ENCODE data around the gene KCNJ11.

The KCNJ11 gene

GRCh38 chr11:17408026-17408425 is 19.6 kb upstream of the KCNJ11 start:
- DNase-seq: no peak

GRCh38 chr11:17407575-17407974 is 19.1 kb upstream of the KCNJ11 start:
- DNase-seq: no peak

- no peak for DNase-seq
These were observed 18.3 kb upstream of the KCNJ11 start for GRCh38 chr11:17406818-17407149.

GRCh38 chr11:17406082-17406817 is 17.8 kb upstream of the KCNJ11 start:
- DNase-seq: no peak

GRCh38 chr11:17405232-17406005 is 17.0 kb upstream of the KCNJ11 start:
- peak; percentile 9 for DNase-seq

- no peak for DNase-seq
These were observed 15.7 kb upstream of the KCNJ11 start for GRCh38 chr11:17403980-17404759.

- no peak for DNase-seq
These were observed 14.0 kb upstream of the KCNJ11 start for GRCh38 chr11:17402486-17402885.

- no peak for DNase-seq
These were observed 13.4 kb upstream of the KCNJ11 start for GRCh38 chr11:17401841-17402240.

- DNase-seq: no peak
These were observed 12.9 kb upstream of the KCNJ11 start for GRCh38 chr11:17401316-17401715.

GRCh38 chr11:17400048-17400775 is 11.8 kb upstream of the KCNJ11 start:
- no peak for DNase-seq

GRCh38 chr11:17399236-17399635 is 10.8 kb upstream of the KCNJ11 start:
- DNase-seq: no peak

- DNase-seq: no peak
These were observed 9.0 kb upstream of the KCNJ11 start for GRCh38 chr11:17397311-17398002.

GRCh38 chr11:17396598-17397310 is 8.3 kb upstream of the KCNJ11 start:
- no peak for DNase-seq

GRCh38 chr11:17395978-17396377 is 7.5 kb upstream of the KCNJ11 start:
- DNase-seq: no peak

GRCh38 chr11:17395554-17395961 is 7.1 kb upstream of the KCNJ11 start:
- no peak for DNase-seq

GRCh38 chr11:17394743-17395390 is 6.4 kb upstream of the KCNJ11 start:
- DNase-seq: no peak

- DNase-seq: no peak
These were observed 5.0 kb upstream of the KCNJ11 start for GRCh38 chr11:17393472-17393871.

- DNase-seq: no peak
These were observed 4.4 kb upstream of the KCNJ11 start for GRCh38 chr11:17392872-17393271.

GRCh38 chr11:17391493-17392355 is 3.3 kb upstream of the KCNJ11 start:
- DNase-seq: no peak

Data from fibroblast of skin of scalp (primary cell).